ENCODE measurements around the gene PFKFB2.
A peak's percentile ranks its signal among the peaks of the same experiment; 100 is the strongest.

PFKFB2 gene

GRCh38 chr1:207022996-207023679, 29.9 kb upstream of the PFKFB2 start:
- DNase-seq: no peak

GRCh38 chr1:207024202-207025145, 28.6 kb upstream of the PFKFB2 start:
- DNase-seq: peak; percentile 72

- peak; percentile 48 for DNase-seq
These were observed 27.8 kb upstream of the PFKFB2 start for GRCh38 chr1:207025146-207025880.

GRCh38 chr1:207026104-207026534, 27.0 kb upstream of the PFKFB2 start:
- DNase-seq: no peak

- DNase-seq: no peak
These were observed 25.8 kb upstream of the PFKFB2 start for GRCh38 chr1:207027206-207027777.

GRCh38 chr1:207027921-207028320, 25.2 kb upstream of the PFKFB2 start:
- DNase-seq: no peak

- no peak for DNase-seq
These were observed 24.0 kb upstream of the PFKFB2 start for GRCh38 chr1:207028884-207029650.

GRCh38 chr1:207029701-207030521, 23.2 kb upstream of the PFKFB2 start:
- no peak for DNase-seq

GRCh38 chr1:207030522-207031009, 22.5 kb upstream of the PFKFB2 start:
- no peak for DNase-seq

GRCh38 chr1:207031016-207031415, 22.1 kb upstream of the PFKFB2 start:
- DNase-seq: no peak

GRCh38 chr1:207031632-207032264, 21.3 kb upstream of the PFKFB2 start:
- DNase-seq: no peak

- DNase-seq: no peak
These were observed 20.5 kb upstream of the PFKFB2 start, which contains the start of gene C1orf116 for GRCh38 chr1:207032528-207033017. C1orf116 (minus strand) TSS chr1:207032756; CDS start chr1:207027598, 5,158 bp downstream.

- no peak for DNase-seq
These were observed 19.8 kb upstream of the PFKFB2 start for GRCh38 chr1:207033302-207033701.

- no peak for DNase-seq
These were observed 18.9 kb upstream of the PFKFB2 start for GRCh38 chr1:207034208-207034607.

GRCh38 chr1:207034998-207035397, 18.1 kb upstream of the PFKFB2 start:
- no peak for DNase-seq

GRCh38 chr1:207035877-207036551, 17.1 kb upstream of the PFKFB2 start:
- no peak for DNase-seq

GRCh38 chr1:207036865-207037264, 16.2 kb upstream of the PFKFB2 start:
- DNase-seq: no peak

- DNase-seq: no peak
These were observed 13.5 kb upstream of the PFKFB2 start for GRCh38 chr1:207039380-207040180.

- no peak for DNase-seq
These were observed 12.9 kb upstream of the PFKFB2 start for GRCh38 chr1:207040181-207040533.
